ENCODE results near the gene FBXO36.
"Not testable (repeated sequence)": the region's sequence is repeated elsewhere in the genome, so short reads cannot be mapped to it uniquely, and the experiment has no call there.

FBXO36 gene

DNA sequence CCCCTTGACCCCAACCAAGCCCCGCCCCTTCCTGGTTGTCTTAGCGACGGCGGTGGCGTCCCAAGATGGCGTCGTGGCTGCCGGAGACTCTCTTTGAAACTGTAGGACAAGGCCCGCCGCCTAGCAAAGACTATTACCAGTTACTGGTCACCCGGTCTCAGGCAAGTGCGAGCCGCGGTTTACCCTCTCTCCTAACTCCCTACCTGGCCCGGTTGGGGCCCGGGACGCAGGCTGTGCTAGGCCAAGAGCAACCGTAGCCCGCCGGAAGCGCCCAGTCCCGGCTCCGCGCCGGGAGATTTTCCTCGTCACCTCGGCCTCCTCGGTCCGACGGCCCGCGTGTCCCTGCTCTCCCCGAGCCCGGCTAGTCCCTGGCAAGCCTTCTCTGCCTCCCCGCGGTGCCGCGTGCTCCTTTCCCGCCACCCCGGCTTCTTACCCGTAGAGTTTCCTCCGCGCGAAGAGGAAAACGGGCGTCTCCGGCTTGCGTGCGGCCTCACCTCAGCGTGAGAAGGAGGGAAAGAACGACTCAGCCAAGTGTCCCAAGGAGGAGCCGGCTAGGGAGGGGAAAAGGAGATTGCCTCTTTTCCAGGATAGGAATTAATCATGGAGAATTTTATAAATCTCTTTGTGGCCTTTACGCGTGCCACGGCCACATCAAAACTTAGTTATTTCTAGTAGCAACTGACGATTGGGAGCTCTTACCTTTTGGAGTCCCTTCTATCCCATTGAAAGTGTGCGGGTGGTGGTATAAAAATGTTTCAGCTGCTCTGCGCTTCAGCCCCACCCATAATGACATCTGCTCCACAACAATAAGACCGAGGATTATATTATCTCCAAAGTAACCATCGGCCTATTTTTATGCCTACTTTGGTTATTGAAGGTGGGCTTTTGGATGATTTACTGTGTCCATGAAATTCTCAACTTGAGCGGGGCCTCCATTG is at the start of gene FBXO36:
Gene FBXO36 (plus strand): TSS at position 55 of the 938 bp plus-strand sequence. CDS start 11 bp downstream, at position 66.
- DNase-seq = peak; percentile 76
- in situ Hi-C loops (cut with HindIII; ENCODE audit: low pct_ligation_motif_present, low pct_unique_long_range_greater_than_20kb, low sequenced_read_pairs) = no loop called here

GRCh38 chr2:229873123-229873581 is 49.2 kb upstream of the FBXO36 start:
- DNase-seq = peak; percentile 57

GRCh38 chr2:229874647-229875046 is 47.7 kb upstream of the FBXO36 start:
- in situ Hi-C loops (cut with HindIII; ENCODE audit: low pct_ligation_motif_present, low pct_unique_long_range_greater_than_20kb, low sequenced_read_pairs) = no loop called here
- DNase-seq = no peak

More at GRCh38 chr2:229873123-229873581, 49.2 kb upstream of the FBXO36 start:
- in situ Hi-C loops (cut with HindIII; ENCODE audit: low pct_ligation_motif_present, low pct_unique_long_range_greater_than_20kb, low sequenced_read_pairs) = no loop called here

GRCh38 chr2:229875549-229875948 is 46.8 kb upstream of the FBXO36 start:
- in situ Hi-C loops (cut with HindIII; ENCODE audit: low pct_ligation_motif_present, low pct_unique_long_range_greater_than_20kb, low sequenced_read_pairs) = no loop called here
- DNase-seq = no peak

DNA sequence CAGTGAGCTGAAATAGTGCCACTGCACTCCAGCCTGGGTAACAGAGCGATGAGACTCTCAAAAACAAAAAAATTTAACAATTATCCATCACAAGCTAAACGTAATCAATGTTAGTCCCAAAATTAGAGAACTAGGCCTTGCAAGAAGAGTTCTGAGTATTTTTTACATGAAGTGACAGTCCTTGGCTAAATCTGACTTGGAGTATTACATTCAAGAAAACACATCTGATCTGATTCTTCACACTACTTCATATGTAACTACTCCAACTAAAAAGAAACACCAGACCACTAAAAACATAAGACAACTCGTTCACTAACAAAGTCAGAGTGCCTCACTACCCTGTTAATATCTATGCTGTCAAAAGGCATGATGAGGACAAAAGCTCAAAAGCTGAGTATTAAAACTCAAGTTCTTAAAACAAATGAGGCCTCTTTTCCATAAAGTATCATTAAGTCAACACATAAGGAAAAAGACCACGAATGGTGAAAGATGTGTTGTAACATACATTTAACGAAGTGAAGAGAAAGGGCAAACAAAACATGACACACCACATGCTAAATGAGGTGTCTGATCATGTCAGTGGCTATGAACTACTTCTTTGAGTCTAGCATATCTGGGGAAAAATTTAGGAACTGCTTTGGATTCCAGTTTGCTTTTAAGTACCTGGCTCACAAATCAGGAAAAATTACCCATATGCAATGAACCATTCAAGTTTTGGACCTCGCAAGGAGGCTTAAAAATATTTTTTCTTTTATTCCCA is 42.9 kb upstream of the FBXO36 start:
- no peak for DNase-seq
- in situ Hi-C loops (cut with HindIII; ENCODE audit: low pct_ligation_motif_present, low pct_unique_long_range_greater_than_20kb, low sequenced_read_pairs) = no loop called here

DNA sequence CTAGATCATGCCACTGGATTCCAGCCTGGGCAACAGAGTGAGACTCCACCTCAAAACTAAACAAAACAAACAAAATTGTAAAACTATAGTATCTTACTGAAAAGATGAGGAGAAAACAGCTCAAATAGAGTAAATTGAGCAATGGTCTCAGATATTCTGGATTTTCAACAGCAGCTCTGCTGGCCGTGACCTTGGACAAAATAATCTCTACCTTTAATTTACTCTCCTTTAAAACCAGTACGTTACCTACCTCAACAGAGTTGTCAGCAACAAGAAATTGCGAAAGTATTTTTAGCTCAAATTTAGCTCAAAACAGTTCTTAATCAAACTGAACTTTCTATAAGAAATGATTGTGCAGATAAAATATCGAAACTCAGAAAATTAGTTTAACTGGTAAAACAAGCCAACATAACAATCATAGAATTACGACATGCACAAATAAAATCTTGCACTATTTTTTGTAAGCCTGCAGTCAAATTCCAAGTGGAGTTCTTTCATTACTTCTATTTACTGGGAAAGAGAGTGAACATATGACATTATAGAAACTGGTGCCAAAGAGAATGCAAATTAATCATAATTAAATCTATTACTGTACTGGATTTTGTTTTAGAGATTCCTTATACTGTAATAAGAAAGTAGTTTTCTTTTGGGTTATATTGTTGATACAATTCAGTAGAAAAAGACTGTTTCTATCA is 41.3 kb upstream of the FBXO36 start:
- in situ Hi-C loops (cut with HindIII; ENCODE audit: low pct_ligation_motif_present, low pct_unique_long_range_greater_than_20kb, low sequenced_read_pairs) = no loop called here

GRCh38 chr2:229882583-229882982 is 39.7 kb upstream of the FBXO36 start:
- in situ Hi-C loops (cut with HindIII; ENCODE audit: low pct_ligation_motif_present, low pct_unique_long_range_greater_than_20kb, low sequenced_read_pairs) = no loop called here

More for the DNA sequence above, 41.3 kb upstream of the FBXO36 start:
- DNase-seq = no peak

DNA sequence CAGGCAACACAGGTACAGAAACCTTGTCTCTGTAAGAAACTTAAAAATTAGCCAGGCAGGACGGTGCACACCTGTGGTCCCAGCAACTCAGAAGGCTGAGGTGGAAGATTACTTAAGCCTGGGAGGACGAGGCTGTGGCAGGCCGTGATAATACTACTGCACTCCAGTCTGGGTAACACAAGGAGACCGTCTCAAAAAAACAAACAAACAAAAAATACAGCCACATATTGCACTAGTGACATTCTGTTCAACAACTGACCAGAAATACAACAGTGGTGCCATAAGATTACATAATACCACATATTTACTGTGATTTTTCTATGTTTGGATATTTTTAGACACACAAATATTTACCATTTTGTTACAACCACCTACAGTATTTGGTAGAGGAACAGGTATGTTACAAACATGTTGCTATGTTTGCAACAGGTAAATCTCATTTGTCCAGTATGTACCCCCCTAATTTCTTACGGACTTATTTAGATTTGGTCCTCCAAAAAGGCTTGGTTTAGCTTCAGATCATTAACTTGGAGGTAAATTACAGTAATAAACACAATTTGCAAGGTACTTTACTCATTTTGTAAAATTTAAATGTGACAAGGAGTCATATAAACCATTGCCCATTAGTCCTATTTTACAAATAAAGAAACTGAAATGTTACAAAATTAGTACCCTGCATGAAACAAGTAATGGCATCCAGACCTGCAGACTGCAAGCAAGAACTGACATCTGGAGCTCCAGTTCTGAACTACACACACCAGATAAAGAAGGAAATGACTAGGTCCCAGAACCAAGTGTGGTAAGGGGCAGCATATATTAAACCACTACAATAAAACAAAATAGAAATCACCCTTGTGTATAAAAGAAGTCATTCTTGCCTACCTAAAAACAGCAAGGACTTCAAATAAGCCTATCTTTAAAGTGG is 37.3 kb upstream of the FBXO36 start:
- DNase-seq = no peak
- in situ Hi-C loops (cut with HindIII; ENCODE audit: low pct_ligation_motif_present, low pct_unique_long_range_greater_than_20kb, low sequenced_read_pairs) = no loop called here

More at GRCh38 chr2:229882583-229882982, 39.7 kb upstream of the FBXO36 start:
- DNase-seq = no peak

GRCh38 chr2:229887441-229887840 is 34.9 kb upstream of the FBXO36 start:
- in situ Hi-C loops (cut with HindIII; ENCODE audit: low pct_ligation_motif_present, low pct_unique_long_range_greater_than_20kb, low sequenced_read_pairs) = no loop called here

GRCh38 chr2:229888031-229888430 is 34.3 kb upstream of the FBXO36 start:
- DNase-seq = no peak
- in situ Hi-C loops (cut with HindIII; ENCODE audit: low pct_ligation_motif_present, low pct_unique_long_range_greater_than_20kb, low sequenced_read_pairs) = no loop called here

More at GRCh38 chr2:229887441-229887840, 34.9 kb upstream of the FBXO36 start:
- no peak for DNase-seq

DNA sequence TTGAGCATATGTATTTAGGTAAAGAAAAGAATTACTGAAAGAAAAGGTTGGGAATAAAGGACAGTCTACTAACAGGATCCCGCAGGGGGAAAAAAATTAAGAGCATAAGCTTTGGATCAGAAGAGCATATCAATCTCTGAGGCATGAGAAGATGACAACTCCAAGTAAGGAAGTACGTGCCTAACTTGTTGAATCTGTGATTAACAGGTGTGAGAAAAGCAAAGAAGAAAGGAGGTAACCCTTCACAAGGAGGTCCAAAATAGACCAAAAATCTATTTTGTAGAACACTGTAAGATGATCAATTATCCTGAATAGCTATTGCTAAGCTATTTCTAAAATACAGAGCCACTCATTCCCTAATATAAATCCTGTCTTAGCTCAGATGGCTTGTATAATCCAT is 33.3 kb upstream of the FBXO36 start:
- DNase-seq = no peak
- in situ Hi-C loops (cut with HindIII; ENCODE audit: low pct_ligation_motif_present, low pct_unique_long_range_greater_than_20kb, low sequenced_read_pairs) = no loop called here

DNA sequence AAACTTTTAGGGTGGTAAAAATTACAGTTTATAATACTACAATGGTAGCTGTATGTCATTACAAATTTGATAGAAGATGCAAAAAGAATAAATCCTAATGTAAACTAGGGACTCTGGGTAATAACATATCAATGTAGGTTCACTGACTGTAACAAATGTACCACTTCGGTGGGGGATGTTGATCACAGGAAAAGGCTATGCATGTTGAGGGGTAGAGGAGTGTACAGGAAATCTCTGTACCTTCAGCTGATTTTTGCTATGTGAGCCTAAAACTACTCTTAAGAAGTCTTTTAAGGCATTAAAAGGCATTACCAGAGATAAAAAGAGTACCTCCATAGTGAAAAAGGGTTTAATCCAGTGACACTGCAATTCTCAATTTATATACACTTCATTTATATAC is 25.4 kb upstream of the FBXO36 start:
- in situ Hi-C loops (cut with HindIII; ENCODE audit: low pct_ligation_motif_present, low pct_unique_long_range_greater_than_20kb, low sequenced_read_pairs) = no loop called here
- DNase-seq = no peak

- in situ Hi-C loops (cut with HindIII; ENCODE audit: low pct_ligation_motif_present, low pct_unique_long_range_greater_than_20kb, low sequenced_read_pairs) = no loop called here
- DNase-seq = no peak
Measured at GRCh38 chr2:229899604-229900003, 22.7 kb upstream of the FBXO36 start.

- in situ Hi-C loops (cut with HindIII; ENCODE audit: low pct_ligation_motif_present, low pct_unique_long_range_greater_than_20kb, low sequenced_read_pairs) = no loop called here
- DNase-seq = no peak
Measured at GRCh38 chr2:229900012-229900411, 22.3 kb upstream of the FBXO36 start.

DNA sequence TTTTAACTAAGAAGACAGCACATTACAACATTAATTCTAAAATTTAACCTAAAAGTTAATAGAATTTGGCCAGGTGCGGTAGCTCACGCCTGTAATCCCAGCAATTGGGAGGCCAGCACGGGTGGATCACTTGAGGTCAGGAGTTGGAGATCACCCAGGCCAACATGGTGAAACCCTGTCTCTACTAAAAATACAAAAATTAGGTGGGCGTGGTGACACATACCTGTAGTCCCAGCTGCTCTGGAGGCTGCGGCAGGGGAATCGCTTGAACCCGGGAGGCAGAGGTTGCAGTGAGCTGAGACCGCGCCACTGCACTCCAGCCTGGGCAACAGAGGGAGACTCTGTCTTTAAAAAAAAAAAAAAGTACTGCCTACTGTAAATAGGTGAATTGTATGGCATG is 21.8 kb upstream of the FBXO36 start:
- in situ Hi-C loops (cut with HindIII; ENCODE audit: low pct_ligation_motif_present, low pct_unique_long_range_greater_than_20kb, low sequenced_read_pairs); DNase-seq: not testable (repeated sequence)

GRCh38 chr2:229901819-229902218 is 20.5 kb upstream of the FBXO36 start:
- DNase-seq = peak; percentile 79
- in situ Hi-C loops (cut with HindIII; ENCODE audit: low pct_ligation_motif_present, low pct_unique_long_range_greater_than_20kb, low sequenced_read_pairs) = no loop called here

GRCh38 chr2:229903037-229903436 is 19.3 kb upstream of the FBXO36 start:
- in situ Hi-C loops (cut with HindIII; ENCODE audit: low pct_ligation_motif_present, low pct_unique_long_range_greater_than_20kb, low sequenced_read_pairs) = no loop called here
- no peak for DNase-seq

GRCh38 chr2:229905601-229906000 is 16.7 kb upstream of the FBXO36 start:
- in situ Hi-C loops (cut with HindIII; ENCODE audit: low pct_ligation_motif_present, low pct_unique_long_range_greater_than_20kb, low sequenced_read_pairs) = no loop called here
- DNase-seq = no peak

Measured in ACHN (cell line).